GM23338 (cell line): ENCODE measurements around the gene ERN1. TPM values are rescaled to one million over a fixed set of nuclear protein-coding genes. Genes with fewer than 3 reads are reported as not detected.

ENCODE experiments used
- ATAC-seq: fragments of 200-7000 bp; cut with Tn5 transposase; 3 replicates; pipeline ENCODE4 v1.9.1; 2020
- DNase-seq: peaks from one replicate; pipeline ENCODE4 v3.0.0-alpha.2; 2015; ENCODE audit warnings: low spot score
- H2AFZ ChIP-seq: fragments of 200-600 bp; sonication (generic); 2 replicates; pipeline ENCODE4 v1.8.0; 2016; ENCODE audit warnings: antibody characterized with exemption, mild to moderate bottlenecking, moderate library complexity
- H3F3A ChIP-seq: fragments of 200-600 bp; sonication (generic); replicated peaks from 2 replicates; pipeline ENCODE4 v1.8.0; 2017; ENCODE audit warnings: antibody characterized with exemption, mixed run types, low read depth
- H3K27ac ChIP-seq: fragments of 200-600 bp; sonication (generic); 2 replicates; pipeline ENCODE4 v1.6.1; 2016; ENCODE audit warnings: low read depth
- H3K27me3 ChIP-seq: fragments of 200-600 bp; sonication (generic); 2 replicates; pipeline ENCODE4 v1.8.0; 2016; ENCODE audit warnings: mild to moderate bottlenecking, mixed run types, moderate library complexity; ENCODE audit not compliant: insufficient read depth
- H3K36me3 ChIP-seq: fragments of 200-600 bp; sonication (generic); 2 replicates; pipeline ENCODE4 v1.8.0; 2016; ENCODE audit warnings: mild to moderate bottlenecking; ENCODE audit not compliant: insufficient read depth
- H3K4me1 ChIP-seq: fragments of 200-600 bp; sonication (generic); 2 replicates; pipeline ENCODE4 v1.8.0; 2016; ENCODE audit warnings: mild to moderate bottlenecking, moderate library complexity; ENCODE audit not compliant: insufficient read depth
- H3K4me2 ChIP-seq: fragments of 200-600 bp; sonication (generic); 2 replicates; pipeline ENCODE4 v1.7.1; 2017; ENCODE audit warnings: mixed run types
- H3K4me3 ChIP-seq: fragments of 200-600 bp; sonication (generic); 2 replicates; pipeline ENCODE4 v1.6.1; 2016; ENCODE audit warnings: mixed run types
- H3K79me2 ChIP-seq: fragments of 200-600 bp; sonication (generic); replicated peaks from 2 replicates; pipeline ENCODE4 v1.8.0; 2017; ENCODE audit warnings: mild to moderate bottlenecking; ENCODE audit not compliant: insufficient read depth
- H3K9me2 ChIP-seq: fragments of 200-600 bp; sonication (generic); 2 replicates; pipeline ENCODE4 v1.8.0; 2017; ENCODE audit not compliant: insufficient read depth
- H4K20me1 ChIP-seq: fragments of 200-600 bp; sonication (generic); replicated peaks from 2 replicates; pipeline ENCODE4 v1.8.0; 2017; ENCODE audit warnings: mild to moderate bottlenecking; ENCODE audit not compliant: insufficient read depth
- H3K27ac Mint-ChIP-seq: 2 replicates; pipeline ENCODE4 v1.8.0; 2020; ENCODE audit warnings: inconsistent platforms, mild to moderate bottlenecking, moderate library complexity, mixed read lengths
- H3K27me3 Mint-ChIP-seq: 3 replicates; pipeline ENCODE4 v1.8.0; 2022; ENCODE audit warnings: low read depth, mild to moderate bottlenecking, moderate library complexity, mixed read lengths, inconsistent platforms; ENCODE audit not compliant: insufficient read depth, poor library complexity
- H3K36me3 Mint-ChIP-seq: 3 replicates; pipeline ENCODE4 v1.8.0; 2021; ENCODE audit warnings: low read depth, mild to moderate bottlenecking, inconsistent platforms, moderate library complexity, mixed read lengths
- H3K4me1 Mint-ChIP-seq: 3 replicates; pipeline ENCODE4 v1.8.0; 2020; ENCODE audit warnings: mild to moderate bottlenecking, inconsistent platforms, mixed read lengths
- H3K4me3 Mint-ChIP-seq: 3 replicates; pipeline ENCODE4 v1.8.0; 2021; ENCODE audit warnings: moderate library complexity, mild to moderate bottlenecking, inconsistent platforms, mixed read lengths
- H3K9me3 Mint-ChIP-seq: 3 replicates; pipeline ENCODE4 v1.8.0; 2020; ENCODE audit warnings: moderate library complexity, mild to moderate bottlenecking, inconsistent platforms, mixed read lengths
- CREB1 ChIP-seq: fragments of 250-450 bp; sonication (Bioruptor Pico); IDR thresholded peaks from 2 replicates; pipeline ENCODE4 v1.5.0; 2020; ENCODE audit warnings: low read depth, mild to moderate bottlenecking, moderate library complexity
- EZH2phosphoT487 ChIP-seq: fragments of 200-600 bp; sonication (generic); IDR thresholded peaks from one replicate; pipeline ENCODE4 v1.8.1; 2018; ENCODE audit warnings: antibody characterized with exemption; ENCODE audit not compliant: unreplicated experiment
- NANOG ChIP-seq: IDR thresholded peaks from 2 replicates; pipeline ENCODE4 v1.6.1; 2016; ENCODE audit warnings: antibody characterized with exemption, borderline replicate concordance
- POLR2AphosphoS5 ChIP-seq: IDR thresholded peaks from 2 replicates; pipeline ENCODE4 v1.6.1; 2016; ENCODE audit warnings: antibody characterized with exemption, low read depth
- ZNF462 ChIP-seq: fragments of 250-450 bp; sonication (Bioruptor Pico); IDR thresholded peaks from 2 replicates; pipeline ENCODE4 v1.5.0; 2020; ENCODE audit warnings: mild to moderate bottlenecking, moderate library complexity
- polyA plus RNA-seq: library from polyadenylated mRNA; unstranded; fragments of >200 nt; fragmentation: Nextera tagmentation; extraction: Ambion mirVana; gene quantifications from 2 replicates; pipeline ENCODE4 v1.2.1, GENCODE V29; 2016
- total RNA-seq: library from RNA; depleted of rRNA; stranded (reverse); fragments of >200 nt; shearing (Covaris generic); gene quantifications from 2 replicates; pipeline ENCODE4 v1.2.3, GENCODE V29; 2014

The ERN1 gene
- total and polyA plus RNA-seq, 2 experiments from 2014 or later = 5.9 to 7.5 TPM

GRCh38 chr17:64060331-64060730 is 69.6 kb downstream of the ERN1 start:
- no peak for ATAC-seq
- H3K79me2 ChIP-seq = no peaks in the 10 kb centered on the region

More at GRCh38 chr17:64060331-64060730, 69.6 kb downstream of the ERN1 start:
- H3K27ac ChIP-seq = no peak overlapping the region
- Mint-ChIP-seq H3K4me3 (no peak overlapping the region), H3K27me3 (peaks cover 8% of the 10 kb centered on the region), H3K4me1 (peaks cover 28% of the 10 kb centered on the region), H3K27ac (no peak overlapping the region; the same call in 1 of the 2 replicates), H3K9me3 (no peaks in the 10 kb centered on the region; the same call in 2 of the 3 replicates), H3K36me3 (peaks cover 8% of the 10 kb centered on the region; the same call in 2 of the 3 replicates)
- no peaks in the 10 kb centered on the region for H4K20me1 ChIP-seq
- peaks cover 13% of the 10 kb centered on the region for H3K4me1 ChIP-seq
- no peak overlapping the region for H2AFZ ChIP-seq
- H3K36me3 ChIP-seq = no peaks in the 10 kb centered on the region
- 0 out of 2 replicates have a peak, but pooled peaks cover 5% of the 10 kb centered on the region for H3K9me2 ChIP-seq
- no peak for TF ChIP-seq NANOG
- TF ChIP-seq CREB1 (CRISPR knock-in tag) = no peak
- no peak for TF ChIP-seq POLR2AphosphoS5
- no peak for TF ChIP-seq EZH2phosphoT487
- no peak for TF ChIP-seq ZNF462 (CRISPR knock-in tag)
- 0 out of 2 replicates have a peak, but pooled peaks cover 3% of the 10 kb centered on the region for H3F3A ChIP-seq
- DNase-seq = no peak
- no peak overlapping the region for H3K4me3 ChIP-seq
- H3K4me2 ChIP-seq = no peak overlapping the region
- H3K27me3 ChIP-seq = no peaks in the 10 kb centered on the region
